CD4-positive, alpha-beta T cell treated with Interleukin-15 for 1 hour (primary cell): ENCODE measurements around the gene SRPK1.

ENCODE experiments used
- DNase-seq: peaks from one replicate; pipeline ENCODE4 v3.0.0-alpha.2; 2020

The SRPK1 gene

DNA sequence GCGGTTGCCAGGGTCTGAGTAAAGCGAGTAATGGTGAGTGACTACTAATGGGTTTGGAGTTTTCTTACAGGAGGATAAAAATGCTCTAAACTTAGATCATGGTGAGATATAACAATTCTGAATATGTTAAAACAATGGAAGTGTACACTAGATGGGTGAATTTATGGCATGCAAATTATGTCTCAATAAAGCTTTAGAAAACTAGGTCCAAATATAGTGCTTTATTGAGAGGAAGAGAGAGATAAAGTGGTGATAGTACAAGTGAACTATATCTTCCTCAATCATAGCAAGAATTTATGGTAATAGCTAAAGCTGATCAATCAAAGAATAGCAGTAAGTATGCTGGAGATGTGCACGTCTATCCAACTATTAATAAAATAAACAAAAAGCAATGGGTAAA lies 23.9 kb downstream of the SRPK1 start:
- no peak for DNase-seq

DNA sequence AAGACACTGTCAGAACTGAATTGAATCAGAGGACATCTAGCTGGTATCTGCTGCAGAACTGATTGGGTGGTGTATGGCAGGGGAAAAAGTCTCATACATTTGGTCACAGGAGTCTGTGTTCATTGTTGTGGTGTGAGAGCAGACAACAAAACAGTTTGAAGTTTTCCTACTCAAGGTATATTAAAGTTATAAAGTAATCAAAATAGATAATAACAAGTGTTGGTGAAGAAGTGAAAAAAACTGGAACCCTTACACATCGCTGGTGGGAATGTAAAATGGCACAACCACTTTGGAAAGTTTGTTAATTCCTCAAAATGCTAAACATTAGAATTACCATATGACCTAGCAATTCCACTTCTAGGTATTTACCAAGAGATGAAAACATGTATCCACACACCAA lies 24.7 kb downstream of the SRPK1 start:
- DNase-seq = no peak

GRCh38 chr6:35895560-35895959 lies 25.3 kb downstream of the SRPK1 start:
- DNase-seq = no peak

DNA sequence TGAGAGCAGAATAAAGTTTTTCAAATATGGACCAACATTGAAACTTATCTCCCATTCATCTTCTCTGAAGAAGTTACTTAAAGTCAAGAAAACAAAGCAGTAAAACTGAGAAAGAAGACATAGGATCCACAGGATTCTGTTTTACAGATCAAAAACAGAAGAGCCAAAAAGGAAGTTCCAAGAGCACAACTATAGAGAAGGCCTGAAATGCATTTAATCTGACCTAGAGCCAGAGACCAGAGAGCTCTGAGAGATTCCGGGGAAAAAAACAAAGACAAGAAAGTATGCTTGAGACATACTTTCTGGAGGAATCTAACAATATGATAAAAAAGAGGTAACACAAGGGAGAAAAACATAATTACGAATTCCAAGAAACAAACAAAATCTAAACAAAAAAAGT lies 26.1 kb downstream of the SRPK1 start:
- no peak for DNase-seq

GRCh38 chr6:35893246-35893645 lies 27.7 kb downstream of the SRPK1 start:
- DNase-seq = no peak

DNA sequence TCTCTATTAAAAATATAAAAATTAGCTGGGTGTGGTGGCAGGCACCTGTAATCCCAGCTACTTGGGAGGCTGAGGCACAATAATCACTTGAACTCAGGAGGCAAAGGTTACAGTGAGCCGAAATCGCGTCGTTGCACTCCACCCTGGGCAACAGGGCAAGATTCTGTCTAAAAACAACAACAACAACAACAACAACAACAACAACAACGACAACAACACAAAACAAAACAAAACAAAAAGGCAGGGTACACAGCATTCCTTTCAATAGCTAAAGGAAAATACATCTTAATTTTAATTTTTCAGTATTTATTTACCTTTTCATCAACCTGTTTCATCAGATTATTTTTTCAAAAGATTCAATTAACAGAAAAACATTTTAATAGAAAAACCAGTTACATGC lies 28.4 kb downstream of the SRPK1 start:
- DNase-seq = no peak

DNA sequence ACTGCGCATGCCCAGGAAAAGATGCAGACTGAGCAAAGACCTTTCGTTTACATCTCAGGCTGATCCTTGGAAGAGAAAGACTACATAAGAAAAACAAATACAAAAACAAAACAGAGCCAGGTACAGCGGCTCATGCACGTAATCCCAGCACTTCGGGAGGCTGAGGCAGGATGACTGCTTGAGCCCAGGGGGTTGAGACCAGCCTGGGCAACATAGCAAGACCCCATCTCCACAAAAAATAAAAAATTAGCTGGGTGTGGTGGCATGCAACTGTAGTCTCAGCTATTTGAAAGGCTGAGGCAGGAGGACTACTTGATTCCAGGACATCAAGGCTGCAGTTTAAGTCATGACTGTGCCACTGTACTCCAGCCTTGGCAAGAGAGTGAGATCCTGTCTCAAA lies 41.7 kb downstream of the SRPK1 start:
- no peak for DNase-seq

DNA sequence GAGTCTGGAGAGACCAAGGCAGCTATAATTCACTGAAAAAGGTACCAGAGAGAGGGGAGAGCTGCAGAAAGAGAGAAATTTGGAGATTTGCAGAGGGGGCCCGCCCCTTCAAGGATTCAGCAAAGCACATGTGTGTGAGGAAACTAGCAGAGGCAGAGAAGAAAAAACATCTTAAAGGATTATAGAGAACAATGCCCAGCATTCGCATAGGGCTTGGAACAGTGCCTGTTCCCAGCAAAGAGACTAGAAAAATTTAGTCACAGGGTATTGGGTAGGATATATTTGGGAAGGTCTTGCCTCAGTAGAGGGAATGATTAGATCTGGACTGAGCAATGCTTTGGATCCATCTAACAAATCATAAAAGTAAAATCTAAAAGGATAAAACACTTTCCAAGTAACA lies 44.0 kb downstream of the SRPK1 start:
- no peak for DNase-seq

DNA sequence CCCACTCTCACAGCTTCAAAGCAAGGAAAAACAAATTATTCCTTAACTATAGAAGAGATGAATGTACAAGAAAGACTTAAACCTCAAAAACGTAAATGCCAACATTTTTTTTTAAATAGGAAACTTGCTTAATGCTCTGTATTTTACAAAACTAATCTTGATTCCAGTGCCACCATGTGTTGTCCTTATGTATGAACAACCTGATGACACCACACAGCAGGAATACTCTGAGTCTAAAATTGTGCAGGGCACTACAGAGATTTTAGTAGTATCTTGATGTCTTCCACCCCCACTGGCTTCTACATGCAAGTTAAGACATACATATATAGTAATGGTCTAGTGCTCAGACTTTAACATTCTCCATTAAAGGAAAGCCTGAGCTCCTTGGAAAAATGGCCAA lies 46.2 kb downstream of the SRPK1 start:
- no peak for DNase-seq

DNA sequence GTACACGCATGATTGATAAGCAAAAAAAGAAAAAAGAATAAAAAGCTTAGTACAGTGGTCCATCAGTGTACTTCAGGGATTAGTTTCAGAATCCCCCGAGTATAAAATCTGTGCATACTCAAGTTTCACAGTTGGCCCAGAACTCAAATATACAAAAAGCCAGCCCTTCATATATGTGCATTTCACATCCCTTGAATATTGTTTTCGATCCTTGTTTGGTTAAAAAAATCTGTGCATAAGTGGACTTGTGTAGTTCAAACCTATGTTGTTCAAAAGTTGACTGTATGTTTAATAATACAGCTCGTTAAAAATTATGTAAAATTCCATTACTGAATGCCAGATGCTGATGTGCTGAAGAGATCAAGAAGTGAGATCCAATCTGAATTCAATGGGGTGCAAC lies 61.5 kb downstream of the SRPK1 start:
- no peak for DNase-seq

DNA sequence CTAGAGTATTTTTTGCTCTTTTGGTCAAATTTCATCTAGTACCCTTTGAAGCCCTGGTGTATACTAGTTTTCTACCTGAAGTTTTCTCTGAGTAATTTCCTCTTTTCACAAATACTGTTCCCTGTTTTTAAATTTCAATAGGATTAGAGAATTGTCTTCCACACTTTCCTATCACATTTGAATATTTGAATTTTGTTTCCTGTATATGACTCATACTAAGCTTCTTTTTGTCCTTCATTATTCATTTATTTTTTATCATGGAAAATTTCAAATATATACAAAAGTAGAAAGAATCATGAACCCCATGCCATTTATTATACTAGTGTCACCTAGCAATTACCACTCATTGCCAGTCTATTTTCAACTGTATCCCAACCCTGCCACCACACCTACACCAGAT lies 63.0 kb downstream of the SRPK1 start:
- DNase-seq = no peak

GRCh38 chr6:35856250-35856649 lies 64.6 kb downstream of the SRPK1 start:
- no peak for DNase-seq

GRCh38 chr6:35852994-35853393 lies 67.9 kb downstream of the SRPK1 start:
- DNase-seq = no peak

DNA sequence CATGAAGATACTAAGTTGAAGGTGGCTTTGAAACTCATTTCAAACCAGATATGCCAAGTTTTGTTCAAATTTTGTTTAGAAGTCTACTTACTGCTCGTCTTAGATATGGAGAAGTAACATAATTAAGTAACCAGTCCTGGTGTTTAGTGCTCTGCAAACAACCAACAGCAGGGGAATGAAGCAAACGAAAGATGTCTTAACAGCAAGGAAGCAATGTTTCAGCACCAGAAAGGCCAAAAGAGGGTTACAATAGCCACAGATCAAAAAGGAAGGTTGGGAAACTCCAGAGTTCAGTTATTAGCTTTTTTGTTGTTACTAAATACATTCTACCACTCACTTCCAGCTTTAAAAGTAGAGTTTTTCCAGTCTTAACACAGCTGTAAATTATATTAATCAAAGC lies 70.7 kb downstream of the SRPK1 start:
- DNase-seq = no peak

- no peak for DNase-seq
Measured at GRCh38 chr6:35844290-35844689, 76.6 kb downstream of the SRPK1 start.

- DNase-seq = no peak
Measured at GRCh38 chr6:35842381-35842780, 78.5 kb downstream of the SRPK1 start.

DNA sequence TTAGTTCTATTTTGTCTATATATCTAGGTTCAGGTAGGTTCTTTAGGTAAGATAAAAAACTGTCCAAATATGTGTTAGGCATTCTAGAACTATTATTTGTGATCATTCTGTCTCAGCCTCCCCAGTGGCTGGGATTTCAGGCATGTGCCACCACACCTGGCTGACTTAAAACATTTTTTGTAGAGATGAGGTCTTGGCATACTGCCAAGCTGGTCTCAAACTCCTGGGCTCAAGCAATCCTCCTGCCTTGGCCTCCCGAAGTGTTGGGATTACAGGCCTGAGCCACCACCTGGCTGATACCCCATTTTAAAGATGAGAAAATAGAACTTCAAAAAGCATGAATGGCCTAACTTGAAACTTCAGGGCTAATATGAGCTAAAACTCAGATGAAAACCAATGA lies 81.9 kb downstream of the SRPK1 start:
- DNase-seq = no peak

DNA sequence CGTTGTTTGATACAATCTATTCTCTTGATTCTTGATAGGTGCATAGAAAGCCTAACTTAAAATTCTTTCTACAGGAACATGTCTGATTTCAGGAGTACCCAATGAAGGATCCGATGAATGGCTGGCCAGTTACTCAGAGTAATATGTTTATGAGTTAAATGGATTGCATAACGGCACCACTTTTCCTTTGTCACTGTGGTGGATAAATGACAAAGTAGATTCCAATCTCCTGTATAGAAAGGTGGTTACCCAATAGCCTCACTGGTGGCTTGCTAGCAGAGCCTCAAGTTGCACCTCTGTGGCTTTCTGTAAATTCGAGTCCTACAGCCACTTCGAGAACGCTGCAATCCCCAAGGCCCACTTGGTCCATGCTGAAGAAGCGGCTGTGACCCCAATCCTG lies 87.4 kb downstream of the SRPK1 start:
- no peak for DNase-seq

DNA sequence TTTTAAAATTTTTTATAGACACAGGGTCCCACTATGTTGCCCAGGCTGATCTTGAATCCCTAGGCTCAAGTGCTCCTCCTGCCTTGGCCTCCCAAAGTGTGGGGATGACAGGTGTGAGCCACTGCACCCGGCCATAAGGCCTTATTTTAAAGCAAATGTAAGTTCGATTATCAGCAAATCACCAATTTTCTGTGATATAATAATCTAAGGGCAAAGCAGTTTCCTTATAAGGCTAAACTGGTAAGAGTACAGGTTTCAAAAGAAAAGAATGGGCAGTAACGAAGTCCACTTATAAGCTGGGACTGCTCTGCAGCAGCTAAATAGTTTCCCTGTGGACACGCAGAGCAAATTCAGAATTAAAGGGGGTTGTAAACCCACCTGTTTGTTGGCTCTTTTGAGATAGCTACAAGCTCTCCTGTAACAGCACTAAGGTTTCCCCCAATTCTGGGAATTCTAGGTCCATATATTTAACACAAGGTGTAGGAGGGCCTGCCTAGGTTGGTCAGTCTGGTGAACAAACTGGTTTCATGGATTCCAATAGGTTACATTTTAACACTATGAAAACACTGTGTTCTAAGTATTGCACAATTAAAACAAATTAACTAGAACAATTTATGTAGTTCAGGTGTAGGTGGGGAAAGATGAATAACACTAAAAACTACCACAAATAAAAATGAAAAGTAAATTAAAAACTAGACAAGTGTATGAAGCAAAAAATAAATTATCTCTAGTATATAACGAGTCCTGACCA lies 89.5 kb downstream of the SRPK1 start:
- no peak for DNase-seq

DNA sequence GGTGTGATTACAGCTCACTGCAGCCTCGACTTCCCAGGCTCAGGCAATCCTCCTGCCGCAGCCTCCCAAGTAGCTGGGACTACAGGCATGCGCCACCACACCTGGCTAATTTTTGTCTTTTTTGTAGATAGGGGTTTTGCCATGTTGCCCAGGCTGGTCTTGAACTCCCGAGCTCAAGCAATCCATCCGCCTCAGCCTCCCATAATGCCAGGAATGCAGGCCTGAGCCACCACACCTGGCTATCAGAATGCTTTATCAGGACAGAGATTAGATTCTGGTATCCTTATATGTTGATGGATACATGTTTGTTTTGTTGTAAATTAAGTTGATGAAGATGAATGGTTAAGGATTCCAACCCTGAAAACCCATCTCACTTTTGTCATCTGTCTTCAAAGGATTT lies 91.6 kb downstream of the SRPK1 start:
- no peak for DNase-seq

GRCh38 chr6:35824552-35825192 lies 96.2 kb downstream of the SRPK1 start:
- no peak for DNase-seq

- no peak for DNase-seq
Measured at GRCh38 chr6:35823601-35824000, 97.3 kb downstream of the SRPK1 start.

- DNase-seq = no peak
Measured at GRCh38 chr6:35817515-35817914, 103.4 kb downstream of the SRPK1 start.

DNA sequence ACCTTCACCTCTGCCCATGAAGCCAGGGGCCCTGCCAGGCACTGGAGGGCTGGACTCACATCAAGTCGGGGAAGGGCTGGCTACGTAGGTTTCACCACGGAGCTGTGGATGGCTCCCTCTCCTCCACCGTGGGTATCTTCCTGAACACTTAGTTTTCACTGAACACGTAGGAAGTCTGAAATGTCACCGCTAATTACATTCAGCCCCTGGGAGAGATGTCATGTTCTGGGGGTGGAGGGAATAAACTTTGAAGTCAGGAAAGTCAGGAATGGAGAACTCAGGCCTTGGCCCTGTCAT lies 109.3 kb downstream of the SRPK1 start:
- no peak for DNase-seq

DNA sequence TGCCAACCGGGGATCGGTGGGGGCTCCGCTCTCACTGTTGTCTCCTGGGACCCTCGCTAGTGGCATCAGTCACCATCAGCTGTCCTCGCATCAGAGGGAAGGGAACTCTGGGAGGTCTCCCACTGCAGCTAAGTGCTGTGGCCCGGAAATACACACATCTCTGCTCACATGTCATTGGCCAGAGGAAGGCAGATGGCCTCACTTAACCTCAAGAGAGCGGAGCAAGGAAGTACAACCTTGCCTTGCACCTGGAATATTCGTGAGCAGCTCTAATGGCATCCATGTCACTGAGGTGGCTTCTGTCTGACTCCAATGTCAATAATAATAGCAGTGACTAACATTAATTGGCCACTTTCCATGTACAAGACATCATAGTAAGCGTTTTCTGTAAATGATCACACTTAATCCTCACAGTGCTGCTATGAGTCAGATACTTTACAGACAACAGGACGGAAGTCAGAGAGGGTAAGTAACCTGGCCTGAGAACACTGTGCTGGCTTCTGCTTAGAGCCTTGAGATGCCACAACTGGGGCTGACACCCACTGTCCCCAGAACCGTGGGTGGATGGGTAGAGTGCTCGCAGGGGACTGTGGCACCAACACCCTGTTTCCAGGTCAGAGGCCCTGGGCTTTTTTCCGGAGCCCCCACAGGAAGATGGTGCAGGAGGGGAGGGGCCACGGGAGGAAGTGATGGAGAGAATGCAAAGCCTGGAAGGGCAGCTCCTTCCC lies 109.8 kb downstream of the SRPK1 start:
- no peak for DNase-seq
